Keratinocyte (primary cell): Measurements from ENCODE around the gene GYPA.

Experiments used
- EZH2 ChIP-seq: IDR thresholded peaks from one replicate; pipeline ENCODE4 v1.6.1; 2012; ENCODE audit warnings: inconsistent platforms, mild to moderate bottlenecking, low read length, moderate library complexity
- TF ChIP-seq, protein P1 (sequence below), 3 experiments: IDR thresholded peaks in 1 of 3; conservative IDR thresholded peaks in 1 of 3; optimal IDR thresholded peaks in 1 of 3; 2 replicates in 2 of 3; 3 replicates in 1 of 3; pipeline versions ENCODE3 to v1.5.1; 2011; ENCODE audit warnings: low read length in 3 of 3, mild to moderate bottlenecking in 3 of 3, moderate library complexity in 2 of 3, control low read depth in 1 of 3, inconsistent platforms in 1 of 3; ENCODE audit not compliant: insufficient read depth in 2 of 3; ENCODE audit errors: extremely low read depth in 1 of 3

DNA sequence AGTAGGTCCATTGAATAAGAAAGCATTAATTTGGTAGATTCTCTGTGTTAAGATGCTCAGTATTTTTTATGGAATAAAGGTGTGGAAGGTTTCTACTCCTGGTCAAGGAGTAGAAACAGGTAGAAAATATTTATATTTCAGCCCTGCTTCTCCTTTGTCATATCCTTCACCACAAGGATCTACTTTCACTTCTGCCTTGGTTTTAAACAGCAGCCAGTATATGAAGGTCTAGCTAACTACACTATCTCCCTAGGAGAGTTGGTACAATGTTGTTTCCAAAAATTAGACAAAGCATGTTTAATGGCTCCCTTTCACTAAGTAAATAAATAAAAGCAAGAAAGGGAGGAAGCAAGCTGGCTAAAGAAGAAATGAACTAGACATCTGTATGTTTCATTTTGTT is 44.6 kb upstream of the GYPA start:
- TF ChIP-seq, protein P1, sequence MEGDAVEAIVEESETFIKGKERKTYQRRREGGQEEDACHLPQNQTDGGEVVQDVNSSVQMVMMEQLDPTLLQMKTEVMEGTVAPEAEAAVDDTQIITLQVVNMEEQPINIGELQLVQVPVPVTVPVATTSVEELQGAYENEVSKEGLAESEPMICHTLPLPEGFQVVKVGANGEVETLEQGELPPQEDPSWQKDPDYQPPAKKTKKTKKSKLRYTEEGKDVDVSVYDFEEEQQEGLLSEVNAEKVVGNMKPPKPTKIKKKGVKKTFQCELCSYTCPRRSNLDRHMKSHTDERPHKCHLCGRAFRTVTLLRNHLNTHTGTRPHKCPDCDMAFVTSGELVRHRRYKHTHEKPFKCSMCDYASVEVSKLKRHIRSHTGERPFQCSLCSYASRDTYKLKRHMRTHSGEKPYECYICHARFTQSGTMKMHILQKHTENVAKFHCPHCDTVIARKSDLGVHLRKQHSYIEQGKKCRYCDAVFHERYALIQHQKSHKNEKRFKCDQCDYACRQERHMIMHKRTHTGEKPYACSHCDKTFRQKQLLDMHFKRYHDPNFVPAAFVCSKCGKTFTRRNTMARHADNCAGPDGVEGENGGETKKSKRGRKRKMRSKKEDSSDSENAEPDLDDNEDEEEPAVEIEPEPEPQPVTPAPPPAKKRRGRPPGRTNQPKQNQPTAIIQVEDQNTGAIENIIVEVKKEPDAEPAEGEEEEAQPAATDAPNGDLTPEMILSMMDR (optimal IDR thresholded peaks at IDR 0.05 in 1 of 3, IDR thresholded peaks at IDR 0.05 in 1 of 3, conservative IDR thresholded peaks at IDR 0.05 in 1 of 3; ENCODE audit: extremely low read depth in 1 of 3, insufficient read depth in 2 of 3, low read length in 3 of 3), result no peak
- no peak for TF ChIP-seq EZH2
